Fibroblast of upper back skin (primary cell): ENCODE results near the gene PRB2.
A peak's percentile ranks its signal among the peaks of the same experiment; 100 is the strongest.
"Not testable (repeated sequence)": the region's sequence is repeated elsewhere in the genome, so short reads cannot be mapped to it uniquely, and the experiment has no call there.

Source experiments
- DNase-seq: peaks from one replicate; pipeline ENCODE4 v3.0.0-alpha.2; 2013

PRB2 gene

DNA sequence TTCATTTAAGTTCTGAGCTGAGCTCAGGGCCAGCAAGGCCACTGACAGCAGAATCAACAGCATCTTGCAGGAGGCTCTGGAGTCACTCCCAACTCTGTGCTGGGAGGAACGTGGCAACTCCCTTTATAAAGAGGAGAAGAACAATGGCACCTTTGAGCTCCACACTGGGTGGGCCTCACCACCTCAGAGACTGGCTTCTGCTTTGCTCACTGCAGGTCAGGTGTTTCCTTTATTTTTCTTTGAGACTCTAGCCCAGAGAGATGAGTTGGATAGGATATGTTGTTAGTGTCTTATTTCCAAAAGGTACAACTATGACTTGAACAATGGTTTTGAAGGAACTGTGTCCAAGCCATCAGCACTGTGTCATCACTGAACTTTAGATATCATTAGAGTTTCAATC is at the start of gene PRB2:
Gene PRB2, minus strand, starts transcription at position 101 of the 400 bp plus-strand sequence. Its CDS starts 38 bp downstream, at position 63.
- DNase-seq: not testable (repeated sequence)

DNA sequence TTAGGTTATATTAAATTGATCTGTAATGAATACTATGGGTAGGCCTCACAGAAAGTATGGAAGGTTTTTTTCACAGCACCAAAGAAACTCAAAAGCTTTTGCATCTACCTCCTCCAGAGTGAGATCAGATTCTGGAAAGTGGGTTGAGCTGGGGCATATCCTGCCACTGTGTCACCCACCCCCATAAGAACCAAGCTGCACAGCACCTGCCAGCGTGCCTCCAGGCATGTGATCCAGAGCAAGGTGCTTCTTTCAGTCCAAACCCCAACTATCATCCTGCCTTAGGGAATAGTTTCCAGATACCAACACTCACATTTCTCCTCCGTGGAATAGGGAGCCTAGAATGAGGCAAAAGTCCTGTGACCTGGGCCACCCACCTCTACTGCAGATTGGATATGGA is 42.6 kb upstream of the PRB2 start:
- DNase-seq: no peak

DNA sequence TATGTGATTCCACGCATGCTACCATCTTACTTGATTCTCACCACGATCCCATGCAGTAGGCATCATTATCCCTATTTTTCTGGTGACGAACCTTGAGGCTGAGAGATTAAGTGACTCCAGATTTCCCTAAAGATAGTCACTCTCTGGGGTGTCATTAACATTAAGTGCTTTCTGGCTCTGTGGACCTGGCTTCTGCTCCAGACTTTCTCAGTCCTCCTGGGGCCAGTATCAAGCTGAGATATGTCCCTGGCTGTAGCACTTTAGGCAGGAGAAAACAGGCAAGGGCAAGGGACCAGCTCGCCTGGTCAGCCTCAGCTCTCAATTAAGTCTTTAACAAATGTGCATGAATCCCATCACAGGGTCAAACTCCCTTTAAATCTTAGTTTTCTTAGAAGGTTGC is 38.3 kb upstream of the PRB2 start:
- no peak for DNase-seq

DNA sequence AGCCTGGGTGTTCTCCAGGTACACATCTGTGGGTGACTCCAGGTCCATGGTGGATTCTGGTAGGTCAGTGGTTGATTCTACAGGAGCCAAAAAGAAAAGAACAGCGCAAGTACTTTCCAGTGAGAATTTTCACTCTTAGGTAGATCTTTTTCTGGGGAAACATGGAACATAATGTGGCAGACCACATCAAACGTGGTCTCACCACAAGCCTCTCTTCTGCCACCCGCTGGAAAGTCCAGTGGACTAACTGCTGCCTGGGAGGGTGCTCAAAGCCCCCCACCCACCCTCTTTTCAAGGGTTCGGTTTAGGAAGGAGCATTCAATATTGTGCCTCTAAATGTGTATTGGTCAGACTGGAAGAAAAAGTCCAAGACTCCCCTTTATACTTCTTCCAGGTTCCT is 36.1 kb upstream of the PRB2 start:
- DNase-seq: no peak

DNA sequence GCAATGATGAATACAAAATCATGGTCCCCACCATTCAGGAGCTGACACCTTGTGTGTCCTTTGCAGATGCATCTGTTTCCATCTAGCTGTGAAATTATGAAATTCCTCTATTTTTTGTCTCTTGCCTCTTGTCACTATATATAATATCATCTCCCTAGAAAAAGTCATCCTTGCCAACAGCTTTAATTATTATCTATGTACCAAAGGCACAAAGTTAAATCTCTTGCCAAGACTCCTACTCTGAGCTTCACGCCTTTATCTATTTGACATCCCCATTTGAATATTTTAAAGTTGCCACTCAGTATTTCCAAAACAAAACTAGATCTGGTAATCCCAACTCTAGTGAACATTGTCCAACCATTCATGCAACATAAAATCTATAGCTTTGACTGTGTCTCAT is 32.0 kb upstream of the PRB2 start:
- DNase-seq: no peak

DNA sequence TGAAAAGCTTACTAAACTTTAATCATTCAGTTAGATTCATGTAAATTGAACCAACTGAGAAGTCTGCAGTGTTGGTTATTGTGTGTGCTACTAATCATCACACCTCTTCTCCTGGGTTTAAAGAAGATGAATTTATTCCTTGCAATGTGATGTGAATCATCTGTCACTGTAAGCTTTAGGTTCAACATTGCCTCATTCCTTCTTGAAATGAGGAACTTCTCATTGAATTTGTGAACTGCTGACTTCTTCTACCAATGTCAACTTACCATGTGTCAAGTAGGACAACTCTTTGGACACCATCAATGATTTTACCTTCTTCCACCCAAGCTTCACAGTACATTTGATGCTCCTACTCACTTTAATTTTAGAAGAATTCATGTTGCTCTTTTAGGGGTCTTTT is 17.4 kb upstream of the PRB2 start:
- DNase-seq: no peak

DNA sequence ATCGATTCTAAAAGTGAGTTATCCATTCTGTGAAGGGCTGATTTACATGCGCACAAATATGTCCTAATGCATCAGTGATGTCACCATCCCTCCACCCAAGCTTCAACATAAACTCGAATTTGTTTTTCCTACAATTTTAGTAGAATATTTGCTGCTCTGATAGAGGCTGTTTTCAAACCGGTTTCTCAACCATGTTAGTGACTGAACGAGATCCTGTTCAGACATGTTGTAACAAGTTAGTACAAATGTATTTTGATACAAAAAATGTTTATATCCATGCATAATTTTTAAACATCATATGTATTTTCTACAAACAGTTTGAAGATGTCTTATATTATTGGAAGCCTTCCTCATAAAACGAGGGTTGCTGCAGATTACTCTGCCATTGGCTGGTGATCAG is 12.7 kb upstream of the PRB2 start:
- DNase-seq: no peak

DNA sequence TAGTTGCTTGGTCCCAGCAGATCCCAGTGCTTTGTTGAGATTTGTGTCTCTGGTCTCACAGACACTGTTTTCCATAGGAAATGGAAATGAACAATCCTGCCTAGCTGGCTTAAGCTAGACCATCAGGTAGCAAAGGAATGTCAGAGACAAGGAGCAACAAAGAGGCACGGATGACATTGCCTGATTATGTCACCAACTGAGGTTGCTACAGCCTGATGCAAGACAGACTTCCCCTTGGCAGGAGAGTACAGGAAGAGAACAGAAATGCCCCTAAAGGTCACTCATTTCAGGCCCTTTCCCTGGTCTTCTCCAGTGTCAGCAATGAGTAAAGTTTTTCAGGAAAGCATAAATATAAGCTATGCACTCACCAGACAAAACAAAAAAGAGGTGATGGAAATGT is 2.0 kb upstream of the PRB2 start:
- DNase-seq: no peak

DNA sequence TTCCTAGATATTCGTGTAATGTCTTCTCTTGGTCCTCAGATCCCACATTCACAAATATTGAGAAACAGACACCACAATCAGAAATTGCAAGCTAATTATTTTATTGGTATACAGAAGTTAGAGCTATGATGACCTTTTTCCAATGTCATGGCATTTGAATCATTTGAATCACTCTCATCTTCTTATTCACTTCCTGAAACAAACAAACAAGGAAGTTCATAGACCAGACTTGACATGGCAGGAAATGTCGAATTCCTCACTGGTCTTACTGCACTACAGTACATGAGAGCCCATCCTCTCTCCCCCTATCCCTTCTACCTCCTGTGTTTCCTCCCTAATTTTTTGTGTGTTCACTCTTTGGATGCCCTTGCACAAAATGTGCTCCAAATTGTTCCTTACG is 3.9 kb downstream of the PRB2 start:
- not testable (repeated sequence) for DNase-seq

DNA sequence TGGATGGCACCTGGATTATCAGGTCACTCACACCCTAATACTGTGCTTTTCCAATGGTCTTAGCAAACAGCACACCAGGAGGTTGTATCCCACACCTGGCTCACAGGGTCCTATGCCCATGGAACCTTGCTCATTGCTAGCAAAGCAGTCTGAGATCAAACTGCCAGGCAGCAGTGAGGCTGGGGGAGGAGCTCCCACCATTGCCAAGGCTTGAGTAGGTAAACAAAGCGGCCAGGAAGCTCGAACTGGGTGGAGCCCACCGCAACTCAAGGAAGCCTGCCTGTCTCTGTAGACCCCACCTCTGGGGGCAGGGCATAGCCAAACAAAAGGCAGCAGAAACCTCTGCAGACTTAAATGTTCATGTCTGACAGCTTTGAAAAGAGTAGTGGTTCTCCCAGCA is 17.9 kb downstream of the PRB2 start:
- DNase-seq: not testable (repeated sequence)

DNA sequence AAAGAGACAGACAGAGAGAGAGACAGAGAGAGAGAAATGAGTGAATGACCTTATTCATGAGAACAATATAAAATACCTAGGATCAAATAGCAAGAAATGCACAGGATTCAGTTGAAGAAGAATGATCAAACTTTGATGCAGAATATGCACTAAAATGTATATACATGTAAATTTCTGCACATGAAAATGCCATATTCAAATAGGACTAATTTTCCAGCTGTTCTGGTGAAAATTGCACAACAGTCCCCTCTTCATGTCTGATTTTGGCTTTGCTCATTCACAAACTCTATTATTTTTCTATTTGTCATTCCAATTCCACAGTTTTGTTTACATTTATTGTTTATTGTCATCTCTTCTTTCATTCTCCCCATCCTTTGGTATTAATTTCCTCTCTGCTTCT is 34.2 kb downstream of the PRB2 start:
- DNase-seq: no peak

DNA sequence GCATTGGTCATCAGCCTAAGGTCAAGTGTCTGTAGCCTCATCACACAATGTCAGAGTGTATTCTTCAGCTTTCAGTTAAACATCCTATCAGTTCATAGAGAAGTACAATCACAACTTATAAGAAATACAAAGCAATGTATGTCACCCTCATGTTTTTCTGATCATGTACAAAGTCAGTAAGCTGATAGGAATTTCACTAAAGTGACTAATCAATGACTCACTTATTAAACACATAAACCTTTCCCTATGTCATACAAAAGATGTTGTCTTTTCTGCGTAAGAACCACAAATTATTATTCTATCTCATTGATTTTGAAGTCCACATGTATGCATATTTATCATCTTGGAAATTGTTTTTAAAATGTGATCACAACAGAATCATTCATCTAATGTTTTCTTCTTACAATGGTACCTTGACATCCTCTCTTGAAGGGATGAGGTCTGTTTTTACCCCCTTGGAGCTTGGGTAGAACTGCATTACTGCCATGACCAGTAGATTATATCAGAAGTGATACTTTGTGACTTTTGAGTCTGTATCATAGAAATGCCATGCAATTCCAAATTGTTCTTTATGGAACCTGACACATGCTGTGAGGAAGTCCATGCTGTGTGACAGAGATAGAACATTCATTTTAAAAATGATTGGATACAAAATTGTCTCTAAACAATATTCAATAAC is 35.0 kb downstream of the PRB2 start:
- DNase-seq: peak; percentile 33

DNA sequence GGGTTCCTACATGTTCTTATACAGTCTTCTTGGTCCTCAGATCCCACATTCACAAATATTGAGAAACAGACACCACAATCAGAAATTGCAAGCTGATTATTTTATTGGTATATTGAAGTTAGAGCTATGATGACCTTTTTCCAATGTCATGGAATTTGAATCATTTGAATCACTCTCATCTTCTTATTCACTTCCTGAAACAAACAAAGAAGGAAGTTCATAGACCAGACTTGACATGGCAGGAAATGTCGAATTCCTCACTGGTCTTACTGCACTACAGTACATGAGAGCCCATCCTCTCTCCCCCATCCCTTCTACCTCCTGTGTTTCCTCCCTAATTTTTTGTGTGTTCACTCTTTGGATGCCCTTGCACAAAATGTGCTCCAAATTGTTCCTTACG is 43.6 kb downstream of the PRB2 start:
- not testable (repeated sequence) for DNase-seq

DNA sequence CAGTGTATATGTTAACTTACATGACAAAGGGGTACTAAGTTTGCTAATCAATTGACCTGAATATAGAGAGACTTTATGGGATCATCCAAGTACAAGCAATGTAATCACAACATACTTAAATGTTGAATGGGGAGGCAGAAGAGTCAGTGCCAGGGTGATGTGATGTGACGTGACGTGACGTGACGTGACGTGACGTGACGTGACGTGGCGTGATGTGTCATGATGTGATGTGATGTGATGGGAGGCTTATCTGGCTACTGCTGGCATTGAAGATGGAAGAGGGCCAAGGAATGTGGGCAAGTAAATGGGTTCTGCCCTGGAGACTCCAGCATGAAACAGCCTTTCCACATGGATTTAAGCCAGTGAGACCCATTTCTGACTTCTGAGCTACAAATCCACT is 46.9 kb downstream of the PRB2 start:
- DNase-seq: no peak

DNA sequence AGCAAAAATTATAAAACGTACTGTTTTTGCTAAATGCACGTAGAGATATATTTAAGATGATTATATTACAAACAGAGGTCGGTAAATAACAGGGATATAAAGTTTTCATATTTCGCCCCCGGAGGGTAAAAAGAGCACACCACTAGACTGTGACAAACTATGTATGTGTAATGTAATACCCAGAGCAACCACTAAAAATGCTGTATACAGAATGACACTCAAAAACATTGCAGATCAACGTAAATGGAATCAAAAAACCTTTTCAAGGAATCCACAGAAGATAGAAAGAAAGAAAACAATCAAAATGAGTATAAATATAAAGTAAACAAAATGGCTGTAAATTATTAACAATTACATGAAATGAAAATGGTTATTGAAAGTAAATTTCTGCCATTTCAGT is 47.6 kb downstream of the PRB2 start:
- no peak for DNase-seq

DNA sequence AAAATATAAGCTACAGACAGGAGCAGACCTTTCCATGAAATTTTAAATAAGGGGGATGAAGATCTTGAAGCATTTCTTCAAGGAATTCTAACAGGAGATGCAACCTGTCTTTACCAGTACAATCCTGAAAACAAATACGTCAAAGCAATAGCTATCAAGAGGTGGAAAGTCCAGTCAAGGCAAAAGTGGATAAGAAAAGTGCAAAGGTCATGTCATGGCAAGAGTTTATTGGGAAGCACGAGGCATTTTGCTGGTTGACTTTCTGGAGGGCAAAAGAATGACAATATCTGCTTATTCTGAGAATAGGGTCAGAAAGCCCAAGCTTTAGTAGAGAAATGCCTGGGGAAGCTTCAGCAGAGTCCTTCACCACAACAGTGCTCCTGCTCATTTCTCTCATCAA is 50.9 kb downstream of the PRB2 start:
- DNase-seq: no peak
